Adrenal gland (tissue), 12 donors: ENCODE results near the gene SYNGR1. TPM values are rescaled to one million over a fixed set of nuclear protein-coding genes. Genes with fewer than 3 reads are reported as not detected.

Experiments used
- DNase-seq, 7 donors: peaks; one replicate each; pipeline ENCODE4 v3.0.0-alpha.2; 2019 to 2020
- H3K27ac ChIP-seq, 5 donors: fragments of 200-600 bp; sonication (generic) in 4 of 5; 1 replicate in 3 of 5; 2 replicates in 2 of 5; pipeline versions ENCODE4 v1.5.1 to v1.8.0; 2016 to 2020; ENCODE audit warnings: mild to moderate bottlenecking in 1 of 5
- H3K27me3 ChIP-seq: fragments of 200-600 bp; 2 replicates; pipeline ENCODE4 v1.8.0; 2021
- H3K36me3 ChIP-seq, 2 donors: fragments of 200-600 bp; replicated peaks in 1 of 2; 1 replicate in 1 of 2; 2 replicates in 1 of 2; pipeline versions ENCODE4 v1.5.1 to v1.8.0; 2018 to 2022
- H3K4me1 ChIP-seq, 2 donors: fragments of 200-600 bp; replicated peaks in 1 of 2; 1 replicate in 1 of 2; 2 replicates in 1 of 2; pipeline versions ENCODE4 v1.5.1 to v1.8.0; 2018 to 2021
- H3K4me3 ChIP-seq, 4 donors: fragments of 200-600 bp; sonication (generic) in 3 of 4; one replicate each; pipeline ENCODE4 v1.5.1; 2016 to 2018
- H3K9me3 ChIP-seq, 3 donors: fragments of 200-600 bp; sonication (generic) in 1 of 3; replicated peaks in 1 of 3; 1 replicate in 2 of 3; 2 replicates in 1 of 3; pipeline versions ENCODE4 v1.5.1 to v1.8.0; 2016 to 2021
- CTCF ChIP-seq, 6 experiments: fragments of 450-650 bp in 4 of 6; fragments of 200-600 bp in 2 of 6; sonication (generic) in 1 of 6; IDR thresholded peaks; 1 replicate in 5 of 6; 2 replicates in 1 of 6; pipeline versions ENCODE4 v1.5.1 to v1.8.0; 2016 to 2021; ENCODE audit warnings: antibody characterized with exemption in 6 of 6, mild to moderate bottlenecking in 2 of 6, moderate library complexity in 1 of 6
- POLR2A ChIP-seq, 2 donors: fragments of 450-650 bp; IDR thresholded peaks; one replicate each; pipeline ENCODE4 v1.6.1; 2017; ENCODE audit warnings: antibody characterized with exemption in 2 of 2, mild to moderate bottlenecking in 2 of 2, moderate library complexity in 1 of 2
- WGBS, 4 donors: extraction: QIAGEN DNeasy Blood & Tissue Kit in 2 of 4; methylation state at CpG; one replicate each; pipeline versions ENCODE4 v1.1.5 to v1.1.7; 2013 to 2017; 5-methylcytosine and 5-hydroxymethylcytosine counted together
- intact Hi-C, 2 donors: fragments of 100-400 bp; cut with DNase I; formaldehyde crosslinking; loops; one replicate each; pipeline versions ENCODE4 v1.14.1 to v1.15.0; 2022 to 2023
- polyA plus RNA-seq, 3 donors: library from polyadenylated mRNA; stranded (reverse); fragments of 200-250 nt in 2 of 3; fragments of 350-450 nt in 1 of 3; fragmentation: Illumina TruSeq in 1 of 3; extraction: RNeasy Lipid Tissue Mini Kit (QIAGEN cat#74804) in 1 of 3; gene quantifications; one replicate each; pipeline ENCODE4 v1.2.3, GENCODE V29; 2013 to 2014
- total RNA-seq, 9 donors: library from RNA; depleted of rRNA in 4 of 9; stranded (reverse); fragments of >200 nt in 4 of 9; fragments of 120-200 nt in 1 of 9; fragmentation: NEBNext Ultra II Directional in 1 of 9; extraction: Animal tissue kit (Norgen Biotek cat#: 25700) in 1 of 9; gene quantifications; one replicate each; pipeline versions ENCODE4 v1.1.0 to v1.2.4, GENCODE V29; 2013 to 2023
- donor health status: healthy with polysubstance abuse.
- donor health status: Bipolar disorder and iron deficiency.
- donor health status: DM: yes; HTN: yes; CAD: no.
- donor health status: DM: no; HTN: no; CAD: no.
- donor health status: DM: no; HTN: no; CAD: no.
- donor health status: DM: yes; HTN: yes; CAD: no.

SYNGR1 gene
- total and polyA plus RNA-seq, 12 donors = 8.5 to 80.0 (median 28.2) TPM

DNA sequence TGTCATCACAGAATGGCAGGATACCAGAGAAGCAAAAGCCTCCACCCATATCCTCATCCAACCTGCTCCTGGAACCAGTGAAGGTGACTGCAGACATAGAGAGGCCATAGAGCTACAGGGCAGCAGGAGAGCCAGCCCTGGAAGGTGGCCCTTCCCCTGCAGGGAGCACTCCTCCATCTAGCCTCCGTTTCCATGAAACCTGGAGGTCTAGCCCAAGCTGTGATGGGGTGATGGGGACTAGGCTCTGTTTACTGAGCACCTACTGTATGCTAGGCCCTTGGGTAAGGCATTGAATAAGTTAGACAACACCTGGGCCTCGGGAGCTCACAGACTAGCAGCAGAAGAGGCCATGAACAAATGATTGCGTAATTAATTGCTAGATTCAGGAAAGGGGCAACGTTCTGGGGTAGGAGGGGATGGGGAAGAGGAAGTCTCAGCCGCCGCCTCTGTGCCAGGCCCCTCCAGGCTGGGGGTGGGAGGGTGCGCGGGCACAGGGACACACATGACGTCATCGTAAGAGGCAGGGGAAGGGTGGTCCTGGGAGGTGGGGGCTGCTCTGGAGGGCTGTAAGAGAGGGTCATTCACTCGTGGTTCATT lies 784 bp upstream of the SYNGR1 start:
- no peak for TF ChIP-seq POLR2A (IDR thresholded peaks at IDR 0.05)
- no peak for TF ChIP-seq CTCF (IDR thresholded peaks at IDR 0.05)
- intact Hi-C loops = loop anchor here (10.0 kb wide), 2 partner anchors 166 to 176 kb away; partner anchors contain the start of gene ATF4 (in 1 of the 2)
- 15 to 25% (median 20%) methylated on average over 10 to 11 of the region's 11 CpGs for WGBS, 4 donors
- H3K4me3 ChIP-seq = peak overlapping the region in 2 of 4 donors; percentile 37 to 90
- H3K27ac ChIP-seq = peak overlapping the region in 2 of 5 donors; percentile 69 to 80
- no peaks in the 10 kb centered on the region for H3K27me3 ChIP-seq
- no peaks in the 10 kb centered on the region for H3K36me3 ChIP-seq
- peak in 4 of 7 donors; percentile 17 to 59 (median 40) for DNase-seq
- H3K4me1 ChIP-seq = peaks cover 0 to 8% of the 10 kb centered on the region in 2 donors
- no peaks in the 10 kb centered on the region for H3K9me3 ChIP-seq

DNA sequence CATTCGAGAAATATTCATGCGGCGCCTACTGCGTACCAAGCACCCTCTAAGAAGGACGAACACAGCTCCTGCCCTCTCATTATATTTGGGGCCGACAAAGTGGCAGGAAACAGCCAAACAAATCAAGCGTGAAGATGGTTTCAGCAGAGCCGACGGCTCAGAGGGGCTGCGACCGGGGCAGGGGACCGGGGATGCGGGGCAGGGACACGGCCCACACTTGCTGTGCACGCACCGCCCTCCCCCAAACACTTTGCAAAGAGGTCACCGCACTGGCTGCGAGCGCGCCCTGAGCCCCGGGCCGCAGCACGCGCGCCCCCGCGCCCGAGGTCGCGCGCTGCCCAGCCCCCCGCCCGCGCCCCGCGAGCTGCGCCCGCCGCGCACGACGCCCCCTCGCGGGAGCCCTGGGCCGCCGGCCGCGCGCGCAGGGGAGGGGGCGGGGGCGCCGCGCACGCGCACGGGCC lies 255 bp upstream of the SYNGR1 start:
- DNase-seq = peak in 6 of 7 donors; percentile 26 to 61 (median 36)
- 1 to 5% (median 1%) methylated on average over 6 to 57 of the region's 57 CpGs for WGBS, 4 donors
- no peaks in the 10 kb centered on the region for H3K27me3 ChIP-seq
- peak overlapping the region in 2 of 4 donors; percentile 37 to 90 for H3K4me3 ChIP-seq
- peaks cover 0 to 8% of the 10 kb centered on the region in 2 donors for H3K4me1 ChIP-seq
- H3K36me3 ChIP-seq = no peaks in the 10 kb centered on the region
- H3K9me3 ChIP-seq = no peaks in the 10 kb centered on the region
- H3K27ac ChIP-seq = peak overlapping the region in 2 of 5 donors; percentile 69 to 80
- intact Hi-C loops = loop anchor here (10.0 kb wide), 2 partner anchors 165 to 175 kb away; partner anchors contain the start of gene ATF4 (in 1 of the 2)
- TF ChIP-seq CTCF (IDR thresholded peaks at IDR 0.05) (no peak), POLR2A (IDR thresholded peaks at IDR 0.05) (no peak)

DNA sequence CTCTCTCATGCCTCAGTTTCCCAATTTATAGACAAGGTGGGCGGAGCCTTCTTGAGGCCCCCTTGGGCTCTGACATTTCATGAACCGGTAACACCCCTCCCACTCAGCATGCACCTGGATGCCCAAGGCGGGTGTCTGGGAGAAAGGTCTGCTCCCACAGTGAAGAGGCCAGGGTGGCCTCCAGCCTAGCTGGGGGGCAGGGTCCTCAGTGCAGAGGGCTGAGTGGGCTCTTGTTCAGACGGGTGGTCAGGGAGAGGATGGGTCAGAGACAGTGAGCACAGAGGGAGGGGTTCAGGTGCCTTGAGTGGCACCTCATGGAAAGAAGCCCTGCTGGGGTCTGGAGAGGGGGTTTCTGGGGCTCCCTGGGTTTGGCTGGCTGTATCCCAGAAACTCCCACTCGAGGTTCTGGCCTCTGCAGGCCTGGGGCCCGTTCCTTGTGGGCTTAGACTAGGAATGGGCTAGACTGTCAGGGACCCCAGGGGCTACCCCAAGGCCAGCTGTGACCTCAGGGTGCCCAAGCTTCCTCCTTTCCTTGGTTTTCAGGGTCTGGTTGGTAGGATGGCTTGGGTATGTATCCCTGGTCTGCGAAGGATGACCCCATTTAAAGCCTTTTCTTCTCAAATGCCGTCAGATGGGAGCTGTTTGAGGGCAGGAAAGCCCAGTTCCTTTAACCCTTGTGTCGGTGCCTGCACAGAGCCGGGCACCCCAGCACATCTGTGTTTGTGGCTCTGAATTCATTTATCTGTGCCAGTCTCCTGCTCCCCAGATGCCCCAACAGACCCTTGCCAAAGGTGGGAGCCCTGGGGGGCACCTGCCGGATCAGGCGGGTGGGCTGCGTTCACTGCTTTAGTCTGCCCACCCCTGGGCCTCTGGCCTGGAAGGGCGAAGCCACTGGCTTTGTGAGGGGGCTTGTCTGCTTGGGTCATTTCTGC lies 1.2 kb downstream of the SYNGR1 start:
- no peaks in the 10 kb centered on the region for H3K36me3 ChIP-seq
- WGBS, 4 donors = 64 to 93% (median 74%) methylated on average over 5 to 14 of the region's 14 CpGs
- H3K27ac ChIP-seq = peak overlapping the region in 2 of 5 donors; percentile 72 to 80
- TF ChIP-seq CTCF (IDR thresholded peaks at IDR 0.05) (no peak), POLR2A (IDR thresholded peaks at IDR 0.05) (no peak)
- H3K9me3 ChIP-seq = no peaks in the 10 kb centered on the region
- no peak for DNase-seq
- intact Hi-C loops = no loop called here
- H3K4me1 ChIP-seq = peaks cover 0 to 8% of the 10 kb centered on the region in 2 donors
- H3K27me3 ChIP-seq = no peaks in the 10 kb centered on the region
- H3K4me3 ChIP-seq = peak overlapping the region in 1 of 4 donors; percentile 90

DNA sequence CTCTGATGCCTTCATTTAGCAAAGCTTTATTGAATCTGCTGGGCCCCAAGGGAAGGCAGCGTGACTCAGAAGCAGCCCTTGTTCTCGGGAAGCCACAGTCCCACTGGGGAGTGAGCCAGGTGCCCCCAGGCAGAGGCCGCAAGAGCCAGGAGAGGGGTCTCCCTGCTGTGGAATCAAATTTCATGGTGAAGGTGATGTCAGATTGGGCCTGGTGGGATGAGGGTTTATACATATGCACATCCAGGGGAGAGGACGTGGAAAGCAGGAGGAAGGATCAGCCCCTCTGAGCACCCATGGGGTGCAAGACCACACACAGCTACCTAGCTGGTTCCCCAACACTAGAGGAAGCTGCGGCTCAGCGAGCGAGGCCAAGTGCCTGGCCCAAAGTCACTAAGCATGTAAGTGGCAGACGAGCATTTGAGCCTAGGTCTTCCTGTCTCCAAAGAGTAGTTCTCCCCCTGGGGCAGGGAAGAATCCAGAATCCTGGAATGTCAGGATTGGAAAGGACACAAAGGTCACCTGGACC lies 2.0 kb downstream of the SYNGR1 start:
- Histone ChIP-seq H3K27ac (peak overlapping the region in 1 of 5 donors; percentile 72), H3K36me3 (no peaks in the 10 kb centered on the region), H3K4me3 (no peak overlapping the region), H3K9me3 (no peaks in the 10 kb centered on the region), H3K27me3 (no peaks in the 10 kb centered on the region), H3K4me1 (peaks cover 0 to 8% of the 10 kb centered on the region in 2 donors)
- DNase-seq = no peak
- TF ChIP-seq CTCF (IDR thresholded peaks at IDR 0.05) = no peak
- intact Hi-C loops = no loop called here
- WGBS, 4 donors = 72 to 87% (median 76%) methylated on average over 6 to 8 of the region's 8 CpGs
